Activated B cell treated with CpG ODN at 0.5 μM for 24 hours (primary cell): ENCODE measurements around the gene CRYGA. TPM values are rescaled to one million over a fixed set of nuclear protein-coding genes. Genes with fewer than 3 reads are reported as not detected.

ENCODE experiments used
- ATAC-seq: fragments of 200-7000 bp; cut with Tn5 transposase; one replicate; pipeline ENCODE4 v1.10.0; 2021; ENCODE audit warnings: low read depth, mild to moderate bottlenecking, moderate library complexity
- CTCF ChIA-PET: fragments of 350-600 bp; sonication (Branson Sonifier 250); formaldehyde crosslinking; loops from one replicate; lab custom pipeline; 2021; ENCODE audit warnings: antibody characterized with exemption; lab: Charles Lee
- POLR2A ChIA-PET: fragments of 350-600 bp; sonication (Branson Sonifier 250); formaldehyde crosslinking; loops from one replicate; lab custom pipeline; 2021; ENCODE audit warnings: antibody characterized with exemption; lab: Charles Lee
- DNase-seq: peaks from one replicate; pipeline ENCODE4 v3.0.0; 2022
- H3K27ac Mint-ChIP-seq: one replicate; pipeline ENCODE4 v1.8.0; 2020; ENCODE audit warnings: mixed read lengths
- H3K27me3 Mint-ChIP-seq: one replicate; pipeline ENCODE4 v1.8.0; 2021; ENCODE audit warnings: mixed read lengths
- H3K36me3 Mint-ChIP-seq: one replicate; pipeline ENCODE4 v1.8.0; 2021; ENCODE audit warnings: low read depth, mixed read lengths
- H3K4me1 Mint-ChIP-seq: one replicate; pipeline ENCODE4 v1.8.0; 2021; ENCODE audit warnings: mixed read lengths
- H3K4me3 Mint-ChIP-seq: one replicate; pipeline ENCODE4 v1.8.0; 2020; ENCODE audit warnings: mild to moderate bottlenecking, mixed read lengths
- H3K9me3 Mint-ChIP-seq: one replicate; pipeline ENCODE4 v1.8.0; 2020; ENCODE audit warnings: mixed read lengths
- intact Hi-C: fragments of 100-400 bp; cut with micrococcal nuclease; formaldehyde crosslinking; loops from one replicate; pipeline ENCODE4 v1.15.1; 2024
- total RNA-seq: library from RNA; stranded (reverse); gene quantifications from 2 replicates; pipeline ENCODE4 v1.2.3, GENCODE V29; 2022
- TF ChIP-seq, protein P1 (sequence below): fragments of 200-600 bp; IDR thresholded peaks from one replicate; pipeline ENCODE4 v1.8.0; 2022; ENCODE audit warnings: antibody characterized with exemption, mild to moderate bottlenecking

CRYGA gene
- total RNA-seq, 1 donor from 2014 or later, result not detected

DNA sequence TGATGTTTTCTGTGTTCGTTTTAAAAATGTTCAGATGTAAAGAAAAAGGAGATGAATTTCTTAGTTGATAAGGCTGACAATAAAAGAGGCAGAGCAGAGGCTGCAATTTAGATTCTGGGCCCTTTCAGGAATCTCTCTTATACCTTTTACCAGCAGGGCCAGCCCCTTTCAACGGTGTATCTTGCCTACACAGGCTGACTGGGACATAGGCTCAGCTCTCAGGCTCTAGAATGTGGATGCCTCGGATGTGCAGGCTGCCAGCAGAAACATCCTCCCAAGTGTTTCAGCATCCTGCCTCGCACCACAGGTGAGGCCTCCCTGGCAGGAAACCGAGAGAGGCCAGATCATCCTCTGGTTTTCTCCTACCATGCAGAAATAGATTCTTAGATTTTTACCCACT, 23.1 kb upstream of the CRYGA start:
- ATAC-seq (no peak), DNase-seq (no peak)
- H3K27me3 Mint-ChIP-seq, result peaks cover 21% of the 10 kb centered on the region
- TF ChIP-seq, protein P1, sequence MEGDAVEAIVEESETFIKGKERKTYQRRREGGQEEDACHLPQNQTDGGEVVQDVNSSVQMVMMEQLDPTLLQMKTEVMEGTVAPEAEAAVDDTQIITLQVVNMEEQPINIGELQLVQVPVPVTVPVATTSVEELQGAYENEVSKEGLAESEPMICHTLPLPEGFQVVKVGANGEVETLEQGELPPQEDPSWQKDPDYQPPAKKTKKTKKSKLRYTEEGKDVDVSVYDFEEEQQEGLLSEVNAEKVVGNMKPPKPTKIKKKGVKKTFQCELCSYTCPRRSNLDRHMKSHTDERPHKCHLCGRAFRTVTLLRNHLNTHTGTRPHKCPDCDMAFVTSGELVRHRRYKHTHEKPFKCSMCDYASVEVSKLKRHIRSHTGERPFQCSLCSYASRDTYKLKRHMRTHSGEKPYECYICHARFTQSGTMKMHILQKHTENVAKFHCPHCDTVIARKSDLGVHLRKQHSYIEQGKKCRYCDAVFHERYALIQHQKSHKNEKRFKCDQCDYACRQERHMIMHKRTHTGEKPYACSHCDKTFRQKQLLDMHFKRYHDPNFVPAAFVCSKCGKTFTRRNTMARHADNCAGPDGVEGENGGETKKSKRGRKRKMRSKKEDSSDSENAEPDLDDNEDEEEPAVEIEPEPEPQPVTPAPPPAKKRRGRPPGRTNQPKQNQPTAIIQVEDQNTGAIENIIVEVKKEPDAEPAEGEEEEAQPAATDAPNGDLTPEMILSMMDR, result no peak
- no peak overlapping the region for H3K27ac Mint-ChIP-seq
- intact Hi-C loops, result no loop called here
- H3K4me1 Mint-ChIP-seq, result peaks cover 8% of the 10 kb centered on the region
- ChIA-PET CTCF (interaction anchor here (1.2 kb wide), 1 partner anchor 11 kb away, joined by 5 read pairs; no protein-coding TSS in a partner anchor), POLR2A (no interaction called here)
- H3K9me3 Mint-ChIP-seq, result no peaks in the 10 kb centered on the region
- H3K36me3 Mint-ChIP-seq, result no peaks in the 10 kb centered on the region
- no peak overlapping the region for H3K4me3 Mint-ChIP-seq

GRCh38 chr2:208183972-208184705, 20.8 kb upstream of the CRYGA start:
- Mint-ChIP-seq H3K36me3 (no peaks in the 10 kb centered on the region), H3K27me3 (peaks cover 23% of the 10 kb centered on the region), H3K4me1 (peaks cover 8% of the 10 kb centered on the region), H3K27ac (no peak overlapping the region), H3K9me3 (no peaks in the 10 kb centered on the region), H3K4me3 (peak overlapping the region; percentile 21)
- ChIA-PET CTCF (no interaction called here), POLR2A (no interaction called here)
- TF ChIP-seq, protein P1, result no peak
- intact Hi-C loops, result no loop called here
- DNase-seq, result no peak
- ATAC-seq, result no peak

- H3K27ac Mint-ChIP-seq, result no peak overlapping the region
- H3K36me3 Mint-ChIP-seq, result no peaks in the 10 kb centered on the region
Observed at GRCh38 chr2:208183526-208183925, 20.1 kb upstream of the CRYGA start.

DNA sequence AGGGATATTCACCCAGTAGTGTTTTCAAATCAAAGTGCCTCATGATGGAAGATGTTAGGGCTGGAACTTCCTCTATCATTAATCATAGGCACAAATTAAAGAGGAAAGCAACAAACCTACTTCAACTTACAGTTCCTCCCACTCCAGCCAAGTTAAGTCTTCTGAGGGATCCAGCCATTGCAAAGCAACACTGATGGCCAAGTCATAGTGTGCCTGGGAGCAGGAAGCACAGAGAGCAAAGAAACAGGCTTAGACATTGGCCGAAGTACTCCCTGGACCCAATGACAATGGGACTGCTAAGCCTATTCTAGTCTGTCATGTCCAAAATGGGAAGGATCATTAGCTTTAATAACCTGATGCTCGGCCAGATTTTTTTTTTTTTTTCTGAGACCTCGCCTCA, 19.4 kb upstream of the CRYGA start:
- DNase-seq (no peak), ATAC-seq (no peak)
- TF ChIP-seq, protein P1, result no peak
- ChIA-PET POLR2A (no interaction called here), CTCF (no interaction called here)
- intact Hi-C loops, result no loop called here
- Mint-ChIP-seq H3K4me3 (no peak overlapping the region), H3K9me3 (no peaks in the 10 kb centered on the region), H3K36me3 (no peaks in the 10 kb centered on the region), H3K27ac (no peak overlapping the region), H3K27me3 (peaks cover 26% of the 10 kb centered on the region), H3K4me1 (peaks cover 8% of the 10 kb centered on the region)

More at GRCh38 chr2:208183526-208183925, 20.1 kb upstream of the CRYGA start:
- DNase-seq, result no peak
- ChIA-PET POLR2A (no interaction called here), CTCF (no interaction called here)
- H3K4me3 Mint-ChIP-seq, result peak overlapping the region; percentile 21
- intact Hi-C loops, result no loop called here
- TF ChIP-seq, protein P1, result no peak
- ATAC-seq, result no peak
- peaks cover 8% of the 10 kb centered on the region for H3K4me1 Mint-ChIP-seq
- H3K27me3 Mint-ChIP-seq, result peaks cover 23% of the 10 kb centered on the region
- H3K9me3 Mint-ChIP-seq, result no peaks in the 10 kb centered on the region

DNA sequence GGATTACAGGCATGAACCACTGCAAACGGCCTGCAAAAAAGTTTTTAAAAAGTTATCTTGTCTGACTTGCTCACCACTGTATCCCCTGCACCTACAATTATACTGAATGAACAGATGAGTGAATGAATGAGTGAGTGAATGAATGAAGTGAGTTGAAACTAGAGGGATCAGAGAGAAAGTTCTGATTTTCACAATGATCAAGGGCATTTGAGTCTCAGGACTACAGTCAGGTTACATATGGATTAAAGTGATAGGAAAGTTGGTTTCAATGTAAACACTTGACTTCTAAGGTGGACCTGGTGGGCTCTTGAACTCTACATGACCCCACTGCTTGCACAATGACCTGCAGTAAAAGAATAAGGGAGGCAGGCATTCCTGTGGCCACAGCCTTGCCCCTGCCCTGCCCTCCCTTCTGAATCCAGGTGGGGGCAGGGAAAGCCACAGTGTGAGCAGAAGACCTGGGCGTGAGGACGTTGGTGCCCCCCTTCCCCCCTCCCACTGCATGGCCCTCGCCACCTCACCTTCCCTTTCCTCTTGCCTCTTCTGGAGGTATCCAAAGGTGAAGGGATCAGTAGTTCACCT, 15.7 kb upstream of the CRYGA start:
- ChIA-PET CTCF (no interaction called here), POLR2A (no interaction called here)
- Mint-ChIP-seq H3K27ac (no peak overlapping the region), H3K27me3 (peaks cover 24% of the 10 kb centered on the region), H3K9me3 (no peaks in the 10 kb centered on the region), H3K4me3 (no peak overlapping the region), H3K36me3 (no peaks in the 10 kb centered on the region), H3K4me1 (peaks cover 8% of the 10 kb centered on the region)
- intact Hi-C loops, result loop anchor here (5.0 kb wide), 1 partner anchor 193 kb away; no protein-coding TSS in a partner anchor
- DNase-seq (no peak), ATAC-seq (no peak)
- TF ChIP-seq, protein P1, result no peak
